Mucosa of rectum (tissue), 2 donors: ENCODE data around the gene NCS1.
A peak's percentile ranks its signal among the peaks of the same experiment; 100 is the strongest.

Experiments used
- H3K27ac ChIP-seq, 2 donors: one replicate each; pipeline ENCODE4 v1.7.0; 2013; ENCODE audit warnings: inconsistent platforms in 2 of 2, low read depth in 2 of 2, low read length in 2 of 2
- H3K27me3 ChIP-seq, 2 donors: one replicate each; pipeline ENCODE4 v1.7.0; 2013; ENCODE audit warnings: low read length in 2 of 2; ENCODE audit not compliant: control insufficient read depth in 2 of 2, insufficient read depth in 2 of 2
- H3K36me3 ChIP-seq, 2 donors: one replicate each; pipeline ENCODE4 v1.7.0; 2013; ENCODE audit warnings: low read length in 2 of 2; ENCODE audit not compliant: control insufficient read depth in 2 of 2, insufficient read depth in 2 of 2
- H3K4me1 ChIP-seq, 2 donors: one replicate each; pipeline ENCODE4 v1.7.0; 2013; ENCODE audit warnings: low read length in 2 of 2, mild to moderate bottlenecking in 1 of 2; ENCODE audit not compliant: control insufficient read depth in 2 of 2, insufficient read depth in 2 of 2
- H3K4me3 ChIP-seq, 2 donors: one replicate each; pipeline ENCODE4 v1.7.0; 2013; ENCODE audit warnings: low read length in 2 of 2
- H3K9ac ChIP-seq, 2 donors: one replicate each; pipeline ENCODE4 v1.7.0; 2013; ENCODE audit warnings: low read length in 2 of 2, low read depth in 1 of 2, mild to moderate bottlenecking in 1 of 2
- H3K9me3 ChIP-seq, 2 donors: one replicate each; pipeline ENCODE4 v1.7.0; 2013; ENCODE audit warnings: low read length in 2 of 2; ENCODE audit not compliant: control insufficient read depth in 2 of 2
- donor health status: healthy.
- donor health status: Normal muscosa, but diverticular disease.

NCS1 gene

DNA sequence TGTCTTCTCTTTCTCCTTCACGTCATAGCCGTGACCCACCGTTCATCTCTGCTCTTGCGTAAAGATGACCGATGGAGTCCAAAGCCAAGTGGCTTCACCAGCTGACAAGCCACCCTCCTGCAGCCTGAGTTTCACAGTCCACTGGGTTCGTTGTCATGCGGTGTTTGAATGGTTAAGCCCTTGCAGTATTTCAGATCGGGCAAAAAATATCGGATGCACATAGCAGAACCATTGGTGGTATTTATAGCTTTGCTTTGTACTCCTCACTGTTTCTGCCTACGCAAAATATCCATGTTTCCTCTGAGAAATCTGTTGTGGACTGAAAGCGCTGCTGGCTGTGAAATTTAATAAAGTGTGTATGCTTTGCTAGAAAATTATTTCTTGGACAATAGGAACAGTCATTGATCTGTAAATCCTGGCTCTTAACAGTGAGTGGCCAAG, 34.5 kb upstream of the NCS1 start:
- peaks cover 0 to 4% of the 10 kb centered on the region in 2 donors for H3K4me1 ChIP-seq
- H3K4me3 ChIP-seq: no peak overlapping the region
- H3K27me3 ChIP-seq: no peaks in the 10 kb centered on the region
- H3K36me3 ChIP-seq: peaks cover 0 to 9% of the 10 kb centered on the region in 2 donors
- H3K9ac ChIP-seq: no peak overlapping the region
- H3K9me3 ChIP-seq: no peaks in the 10 kb centered on the region
- H3K27ac ChIP-seq: no peak overlapping the region

DNA sequence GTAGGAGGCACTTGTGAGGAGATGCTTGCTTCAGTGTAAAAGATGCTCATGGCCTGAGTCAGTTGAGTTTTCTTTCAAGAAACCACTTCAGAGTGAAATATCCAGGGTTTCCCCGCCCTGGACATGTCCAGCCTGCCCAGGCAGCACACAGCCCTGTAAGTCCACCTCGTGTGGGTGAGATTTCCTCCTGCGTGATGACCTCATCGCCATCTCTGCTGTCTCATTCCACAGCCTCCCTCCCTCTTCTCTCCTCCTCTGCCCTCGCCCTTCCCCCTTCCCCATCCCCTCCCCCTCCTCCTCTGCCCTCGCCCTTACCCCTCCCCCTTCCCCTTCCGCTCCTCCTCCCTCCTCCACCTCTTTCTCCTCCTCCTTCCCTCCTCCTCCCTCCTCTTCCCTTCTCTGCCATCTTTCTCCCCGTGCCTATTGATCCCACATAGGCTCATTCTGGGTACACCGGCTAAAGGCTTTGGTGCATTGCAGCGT, 34.0 kb upstream of the NCS1 start:
- peaks cover 0 to 9% of the 10 kb centered on the region in 2 donors for H3K36me3 ChIP-seq
- H3K4me3 ChIP-seq: no peak overlapping the region
- H3K27ac ChIP-seq: peak overlapping the region in 1 of 2 donors; percentile 7
- no peaks in the 10 kb centered on the region for H3K9me3 ChIP-seq
- H3K27me3 ChIP-seq: no peaks in the 10 kb centered on the region
- H3K4me1 ChIP-seq: peaks cover 0 to 4% of the 10 kb centered on the region in 2 donors
- H3K9ac ChIP-seq: no peak overlapping the region

DNA sequence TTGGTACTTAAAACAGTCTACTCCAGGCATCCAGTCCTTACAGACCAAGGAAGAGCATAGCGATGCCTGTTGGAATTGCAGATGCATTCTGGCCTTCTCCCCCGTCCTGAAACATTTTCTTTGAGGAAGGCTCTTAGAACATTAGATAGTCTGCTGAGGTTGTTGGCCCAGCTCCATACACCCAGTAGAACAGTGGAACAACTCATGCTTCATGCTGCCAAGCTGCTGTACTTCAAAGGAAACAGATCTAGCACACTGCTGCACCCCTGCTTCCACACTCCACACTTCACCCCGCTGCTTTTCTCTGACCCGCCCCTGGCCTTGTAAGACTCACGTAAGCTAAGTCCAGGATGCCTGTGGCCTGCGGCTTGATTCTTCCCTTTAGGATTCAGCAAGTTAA, 33.4 kb upstream of the NCS1 start:
- Histone ChIP-seq H3K36me3 (peaks cover 0 to 9% of the 10 kb centered on the region in 2 donors), H3K27ac (peak overlapping the region in 1 of 2 donors; percentile 7), H3K4me3 (no peak overlapping the region), H3K9me3 (no peaks in the 10 kb centered on the region), H3K4me1 (peaks cover 0 to 4% of the 10 kb centered on the region in 2 donors), H3K9ac (no peak overlapping the region), H3K27me3 (peaks cover 0 to 2% of the 10 kb centered on the region in 2 donors)

DNA sequence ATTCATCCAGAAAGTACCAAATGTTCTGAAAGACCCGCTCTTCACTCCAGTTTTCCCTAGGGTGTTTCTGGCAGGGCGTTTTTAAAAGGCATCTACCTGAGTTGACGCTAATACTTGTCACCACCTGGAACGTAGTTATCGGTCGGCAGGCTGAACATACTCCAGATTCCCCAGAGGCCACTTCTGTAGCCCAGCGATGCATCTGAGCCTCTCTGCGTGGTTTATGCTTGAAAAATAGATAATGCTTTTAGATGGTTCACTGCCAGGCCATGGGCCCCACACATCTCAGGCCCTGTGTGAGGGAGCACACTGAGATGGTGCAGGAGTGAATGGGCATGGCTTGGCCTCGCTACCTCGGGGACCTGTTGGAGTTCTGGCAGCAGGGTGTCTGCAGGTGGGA, 33.0 kb upstream of the NCS1 start:
- Histone ChIP-seq H3K27me3 (peaks cover 0 to 5% of the 10 kb centered on the region in 2 donors), H3K27ac (peak overlapping the region in 1 of 2 donors; percentile 33), H3K4me3 (no peak overlapping the region), H3K36me3 (peaks cover 0 to 9% of the 10 kb centered on the region in 2 donors), H3K9me3 (no peaks in the 10 kb centered on the region), H3K4me1 (peaks cover 0 to 4% of the 10 kb centered on the region in 2 donors), H3K9ac (no peak overlapping the region)

DNA sequence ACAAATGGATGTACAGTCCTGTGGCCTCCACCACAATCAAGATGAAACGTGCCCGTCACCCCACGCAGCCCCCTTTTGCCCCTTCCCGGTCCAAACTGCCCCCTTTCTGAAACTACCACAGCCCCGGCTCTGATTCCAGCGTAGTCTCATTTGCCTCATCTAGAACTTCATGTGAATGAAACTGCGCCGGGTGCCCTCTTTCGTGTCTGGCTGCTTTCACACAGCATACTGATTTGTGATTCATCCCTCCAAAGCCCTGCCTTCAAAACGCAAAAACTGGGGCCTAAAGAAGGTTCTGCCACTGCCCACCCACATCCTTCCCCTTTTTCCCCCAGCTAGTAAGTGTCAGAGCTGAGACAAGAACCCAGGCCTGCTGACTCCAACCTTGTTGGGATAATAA, 31.5 kb upstream of the NCS1 start:
- Histone ChIP-seq H3K9ac (no peak overlapping the region), H3K4me3 (no peak overlapping the region), H3K27me3 (peaks cover 0 to 5% of the 10 kb centered on the region in 2 donors), H3K4me1 (peaks cover 0 to 4% of the 10 kb centered on the region in 2 donors), H3K27ac (no peak overlapping the region), H3K36me3 (peaks cover 0 to 2% of the 10 kb centered on the region in 2 donors), H3K9me3 (no peaks in the 10 kb centered on the region)

DNA sequence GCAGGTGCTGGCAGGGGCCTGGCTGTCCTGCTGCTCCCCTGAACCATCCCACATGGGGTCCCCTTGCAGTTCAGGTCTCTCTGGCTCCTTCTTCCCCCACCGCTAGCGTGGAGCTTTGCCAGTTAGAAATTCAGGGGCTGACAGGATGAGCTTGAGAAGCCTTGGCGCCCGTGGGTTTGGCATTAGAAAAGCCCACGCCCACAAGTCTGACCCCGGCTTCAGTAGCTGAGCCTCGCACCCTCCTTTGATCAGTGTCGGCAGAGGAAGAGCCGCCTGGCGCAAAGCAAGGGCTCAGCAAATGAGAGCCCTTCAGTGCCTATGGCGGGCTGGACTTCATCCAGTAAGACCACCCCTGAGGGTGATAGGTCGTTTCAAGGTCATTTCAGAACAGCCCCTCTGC, 30.1 kb upstream of the NCS1 start:
- Histone ChIP-seq H3K9me3 (no peaks in the 10 kb centered on the region), H3K4me3 (no peak overlapping the region), H3K27me3 (peaks cover 0 to 5% of the 10 kb centered on the region in 2 donors), H3K4me1 (peaks cover 0 to 4% of the 10 kb centered on the region in 2 donors), H3K27ac (no peak overlapping the region), H3K36me3 (no peaks in the 10 kb centered on the region), H3K9ac (no peak overlapping the region)

DNA sequence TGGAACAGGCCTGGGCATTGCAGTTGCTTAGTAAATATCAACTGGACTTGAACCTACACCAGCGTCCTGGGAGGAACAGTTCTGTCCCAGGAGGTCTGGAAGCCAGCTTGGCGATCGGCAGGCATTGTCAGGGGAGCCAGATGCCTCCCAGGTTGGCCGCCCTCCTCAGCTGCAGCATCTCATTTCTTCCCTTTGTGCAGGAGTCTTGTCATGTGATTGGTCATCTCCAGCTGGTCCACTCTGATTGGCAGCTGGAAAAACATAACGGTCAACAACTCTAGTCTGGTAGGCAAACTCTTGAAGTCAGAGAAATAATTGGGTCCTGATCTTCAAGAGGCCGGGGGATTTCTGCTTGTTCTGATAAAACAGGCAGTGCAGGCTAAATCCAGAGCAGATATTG, 29.6 kb upstream of the NCS1 start:
- peaks cover 0 to 4% of the 10 kb centered on the region in 2 donors for H3K4me1 ChIP-seq
- H3K9ac ChIP-seq: no peak overlapping the region
- no peaks in the 10 kb centered on the region for H3K9me3 ChIP-seq
- H3K4me3 ChIP-seq: no peak overlapping the region
- no peaks in the 10 kb centered on the region for H3K36me3 ChIP-seq
- H3K27me3 ChIP-seq: peaks cover 4 to 5% of the 10 kb centered on the region in 2 donors
- H3K27ac ChIP-seq: no peak overlapping the region

DNA sequence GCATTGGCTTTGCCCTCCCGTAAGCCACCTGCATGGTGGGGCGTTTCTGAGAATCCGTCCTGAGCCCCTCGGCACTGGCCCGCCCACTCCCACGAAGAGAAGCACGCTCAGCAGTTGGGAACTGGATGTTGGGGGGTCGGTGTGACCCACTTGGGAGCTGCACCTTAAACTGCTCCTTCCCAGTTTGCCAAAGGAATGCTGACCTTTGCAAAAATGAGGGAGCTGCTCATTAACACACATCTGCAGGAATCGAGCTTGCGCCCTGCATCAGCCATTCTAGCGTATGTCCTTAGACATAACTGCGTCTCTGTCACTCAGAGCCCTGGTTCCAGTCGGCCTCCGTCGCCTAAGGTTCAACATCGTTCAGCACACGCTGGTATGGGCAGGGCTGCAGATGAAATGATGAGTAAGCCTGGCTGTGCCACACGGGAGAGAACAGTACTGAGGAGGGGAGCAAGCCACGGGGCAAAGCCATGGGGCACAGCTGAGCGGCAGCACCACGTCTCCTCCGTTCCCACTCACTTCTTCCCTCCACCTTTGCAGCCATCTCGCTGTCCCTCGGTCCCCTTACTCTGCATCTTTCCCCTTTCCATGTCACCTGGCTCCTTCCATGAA, 28.8 kb upstream of the NCS1 start:
- Histone ChIP-seq H3K4me3 (no peak overlapping the region), H3K27me3 (peaks cover 4 to 5% of the 10 kb centered on the region in 2 donors), H3K36me3 (no peaks in the 10 kb centered on the region), H3K9me3 (no peaks in the 10 kb centered on the region), H3K27ac (no peak overlapping the region), H3K9ac (no peak overlapping the region), H3K4me1 (peaks cover 0 to 4% of the 10 kb centered on the region in 2 donors)

DNA sequence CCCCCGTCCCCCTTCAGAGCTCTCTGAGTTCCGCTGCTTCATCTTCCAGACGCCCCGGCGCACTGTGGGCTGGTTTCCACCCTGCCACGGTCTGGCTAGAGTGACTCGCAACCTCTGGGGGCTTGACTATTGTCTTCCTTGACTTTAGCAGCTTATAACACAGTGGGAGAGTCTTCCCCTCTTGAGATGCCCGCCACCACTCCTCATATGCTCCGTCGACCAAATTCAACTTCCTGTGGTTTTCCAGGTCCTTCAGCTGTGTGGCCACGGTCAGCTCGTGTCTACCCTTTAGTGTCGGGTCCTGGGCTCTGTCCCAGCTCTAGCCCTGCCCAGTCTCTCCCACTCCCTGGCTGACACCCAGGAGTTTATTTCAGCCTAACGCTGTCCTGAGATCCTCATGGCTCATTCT, 28.2 kb upstream of the NCS1 start:
- Histone ChIP-seq H3K9me3 (no peaks in the 10 kb centered on the region), H3K9ac (no peak overlapping the region), H3K4me3 (no peak overlapping the region), H3K27ac (no peak overlapping the region), H3K4me1 (no peaks in the 10 kb centered on the region), H3K27me3 (peaks cover 4 to 5% of the 10 kb centered on the region in 2 donors), H3K36me3 (no peaks in the 10 kb centered on the region)

DNA sequence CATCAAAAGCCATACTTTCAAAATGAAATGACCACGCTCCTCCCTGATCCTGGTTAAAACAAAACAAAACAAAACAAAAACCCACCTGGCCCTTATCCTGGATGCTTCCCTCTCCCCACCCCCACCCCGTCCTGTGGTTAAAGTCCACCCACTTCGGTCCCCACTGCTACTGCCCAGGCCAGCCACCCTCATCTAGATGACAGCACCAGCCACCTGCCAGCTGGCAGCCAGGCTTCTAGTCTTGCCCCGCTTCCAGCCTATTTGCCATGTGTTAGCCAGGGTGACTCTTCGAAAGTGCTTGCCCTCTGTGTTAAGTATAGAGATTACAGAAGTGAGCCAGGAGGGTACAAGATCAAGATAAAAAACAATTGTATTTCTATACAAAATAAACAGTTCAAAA, 27.5 kb upstream of the NCS1 start:
- Histone ChIP-seq H3K27me3 (peaks cover 4 to 5% of the 10 kb centered on the region in 2 donors), H3K4me3 (no peak overlapping the region), H3K36me3 (no peaks in the 10 kb centered on the region), H3K9ac (no peak overlapping the region), H3K4me1 (no peaks in the 10 kb centered on the region), H3K9me3 (no peaks in the 10 kb centered on the region), H3K27ac (no peak overlapping the region)
